ENCODE measurements around the gene FAM177B.

DNA sequence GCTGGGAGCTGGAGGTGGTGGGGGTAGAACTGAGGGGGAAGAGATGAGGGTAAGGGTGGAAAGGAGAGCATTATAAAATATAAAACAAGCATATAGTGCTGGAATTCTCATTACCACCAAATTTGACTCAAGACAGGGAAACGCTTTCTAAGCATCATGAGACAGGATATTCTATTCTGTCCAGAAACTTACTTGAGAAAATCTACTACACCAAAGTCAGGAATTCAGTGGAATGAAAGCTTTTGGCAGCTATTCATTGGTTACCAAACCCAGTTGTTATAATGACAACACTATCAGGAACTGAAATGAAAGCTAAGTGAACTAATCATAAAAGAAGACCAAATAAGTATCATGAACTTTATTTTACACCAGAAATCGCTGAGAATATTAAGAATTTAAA lies 39.2 kb upstream of the FAM177B start:
- TF ChIP-seq EZH2 (IDR thresholded peaks at IDR 0.05; ENCODE audit: low read length, unreplicated experiment) = no peak
- TF ChIP-seq, protein P1, sequence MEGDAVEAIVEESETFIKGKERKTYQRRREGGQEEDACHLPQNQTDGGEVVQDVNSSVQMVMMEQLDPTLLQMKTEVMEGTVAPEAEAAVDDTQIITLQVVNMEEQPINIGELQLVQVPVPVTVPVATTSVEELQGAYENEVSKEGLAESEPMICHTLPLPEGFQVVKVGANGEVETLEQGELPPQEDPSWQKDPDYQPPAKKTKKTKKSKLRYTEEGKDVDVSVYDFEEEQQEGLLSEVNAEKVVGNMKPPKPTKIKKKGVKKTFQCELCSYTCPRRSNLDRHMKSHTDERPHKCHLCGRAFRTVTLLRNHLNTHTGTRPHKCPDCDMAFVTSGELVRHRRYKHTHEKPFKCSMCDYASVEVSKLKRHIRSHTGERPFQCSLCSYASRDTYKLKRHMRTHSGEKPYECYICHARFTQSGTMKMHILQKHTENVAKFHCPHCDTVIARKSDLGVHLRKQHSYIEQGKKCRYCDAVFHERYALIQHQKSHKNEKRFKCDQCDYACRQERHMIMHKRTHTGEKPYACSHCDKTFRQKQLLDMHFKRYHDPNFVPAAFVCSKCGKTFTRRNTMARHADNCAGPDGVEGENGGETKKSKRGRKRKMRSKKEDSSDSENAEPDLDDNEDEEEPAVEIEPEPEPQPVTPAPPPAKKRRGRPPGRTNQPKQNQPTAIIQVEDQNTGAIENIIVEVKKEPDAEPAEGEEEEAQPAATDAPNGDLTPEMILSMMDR (conservative IDR thresholded peaks at IDR 0.05; ENCODE audit: low read depth, low read length) = no peak
- TF ChIP-seq EZH2phosphoT487 (IDR thresholded peaks at IDR 0.05; ENCODE audit: borderline replicate concordance, low read length) = no peak

Measured in PC-3 (cell line).